Transverse colon (tissue), 3 donors: ENCODE data around the gene RNF215.

Experiments used
- EP300 ChIP-seq: sonication (generic); formaldehyde crosslinking; IDR thresholded peaks from one replicate; pipeline ENCODE4 v1.6.1; 2017; ENCODE audit warnings: antibody characterized with exemption, low read depth
- POLR2A ChIP-seq: fragments of 450-650 bp; IDR thresholded peaks from one replicate; pipeline ENCODE4 v1.6.1; 2016; ENCODE audit warnings: antibody characterized with exemption, mild to moderate bottlenecking, moderate library complexity
- TF ChIP-seq, protein P1 (sequence below), 5 experiments: fragments of 200-600 bp in 3 of 5; fragments of 450-650 bp in 2 of 5; sonication (generic) in 3 of 5; IDR thresholded peaks; 1 replicate in 2 of 5; 2 replicates in 3 of 5; pipeline ENCODE4 v1.5.1; 2016 to 2017; ENCODE audit warnings: antibody characterized with exemption in 5 of 5, inconsistent platforms in 3 of 5, mild to moderate bottlenecking in 2 of 5, moderate library complexity in 1 of 5

DNA sequence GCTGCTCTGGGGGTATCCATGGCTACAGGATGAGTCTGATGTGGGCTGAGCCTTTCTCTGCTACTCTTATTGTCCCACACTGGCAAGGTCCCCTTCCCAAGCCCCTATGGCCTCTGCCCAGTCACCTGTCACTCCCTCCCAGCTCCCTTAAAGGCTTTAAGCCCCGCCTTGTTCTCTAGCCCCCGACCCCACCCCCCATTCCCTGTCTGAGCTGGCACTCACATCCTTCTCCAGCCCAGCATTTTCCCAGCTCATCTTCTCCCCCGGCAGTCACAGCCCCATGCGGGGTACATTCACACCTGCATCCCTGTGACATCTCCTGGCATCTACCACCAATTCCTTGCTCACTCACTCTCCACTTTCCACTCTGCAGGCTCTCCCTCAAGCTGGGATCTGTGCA, 42.7 kb upstream of the RNF215 start:
- TF ChIP-seq POLR2A (no peak), EP300 (no peak)
- TF ChIP-seq, protein P1, sequence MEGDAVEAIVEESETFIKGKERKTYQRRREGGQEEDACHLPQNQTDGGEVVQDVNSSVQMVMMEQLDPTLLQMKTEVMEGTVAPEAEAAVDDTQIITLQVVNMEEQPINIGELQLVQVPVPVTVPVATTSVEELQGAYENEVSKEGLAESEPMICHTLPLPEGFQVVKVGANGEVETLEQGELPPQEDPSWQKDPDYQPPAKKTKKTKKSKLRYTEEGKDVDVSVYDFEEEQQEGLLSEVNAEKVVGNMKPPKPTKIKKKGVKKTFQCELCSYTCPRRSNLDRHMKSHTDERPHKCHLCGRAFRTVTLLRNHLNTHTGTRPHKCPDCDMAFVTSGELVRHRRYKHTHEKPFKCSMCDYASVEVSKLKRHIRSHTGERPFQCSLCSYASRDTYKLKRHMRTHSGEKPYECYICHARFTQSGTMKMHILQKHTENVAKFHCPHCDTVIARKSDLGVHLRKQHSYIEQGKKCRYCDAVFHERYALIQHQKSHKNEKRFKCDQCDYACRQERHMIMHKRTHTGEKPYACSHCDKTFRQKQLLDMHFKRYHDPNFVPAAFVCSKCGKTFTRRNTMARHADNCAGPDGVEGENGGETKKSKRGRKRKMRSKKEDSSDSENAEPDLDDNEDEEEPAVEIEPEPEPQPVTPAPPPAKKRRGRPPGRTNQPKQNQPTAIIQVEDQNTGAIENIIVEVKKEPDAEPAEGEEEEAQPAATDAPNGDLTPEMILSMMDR (IDR thresholded peaks at IDR 0.05): no peak
